Thoracic aorta (tissue), 2 donors: ENCODE data around the gene FERMT3. TPM values are rescaled to one million over a fixed set of nuclear protein-coding genes. Genes with fewer than 3 reads are reported as not detected.

Experiments used
- ATAC-seq: fragments of 150-250 bp; one replicate; pipeline ENCODE4 v1.8.0; 2017; ENCODE audit warnings: low read depth; ENCODE audit not compliant: insufficient number of reproducible peaks, low FRiP score
- DNase-seq: peaks from one replicate; pipeline ENCODE4 v3.0.0-alpha.2; 2020; ENCODE audit warnings: low spot score
- H3K27ac ChIP-seq, 2 donors: fragments of 200-600 bp; sonication (generic); 1 replicate in 1 of 2; 2 replicates in 1 of 2; pipeline ENCODE4 v1.5.1; 2016; ENCODE audit warnings: mild to moderate bottlenecking in 2 of 2, moderate library complexity in 2 of 2
- H3K27me3 ChIP-seq: fragments of 200-600 bp; sonication (generic); replicated peaks from 2 replicates; pipeline ENCODE4 v1.6.0; 2016; ENCODE audit warnings: mild to moderate bottlenecking; ENCODE audit not compliant: insufficient read depth
- H3K36me3 ChIP-seq: fragments of 200-600 bp; sonication (generic); one replicate; pipeline ENCODE4 v1.5.1; 2016
- H3K4me1 ChIP-seq, 2 donors: fragments of 200-600 bp; sonication (generic); 1 replicate in 1 of 2; 2 replicates in 1 of 2; pipeline versions ENCODE4 v1.5.1 to v1.6.0; 2016; ENCODE audit warnings: low read depth in 2 of 2, mild to moderate bottlenecking in 1 of 2; ENCODE audit not compliant: control insufficient read depth in 1 of 2
- H3K4me3 ChIP-seq: fragments of 200-600 bp; sonication (generic); 2 replicates; pipeline ENCODE4 v1.5.1; 2016; ENCODE audit warnings: mild to moderate bottlenecking
- H3K9me3 ChIP-seq: fragments of 200-600 bp; sonication (generic); 2 replicates; pipeline ENCODE4 v1.5.1; 2016
- total RNA-seq, 2 donors: library from RNA; depleted of rRNA; stranded (reverse); fragments of >200 nt; gene quantifications; one replicate each; pipeline versions ENCODE4 v1.1.0 to v1.2.3, GENCODE V29; 2016
- TF ChIP-seq, protein P1 (sequence below): fragments of 200-600 bp; sonication (generic); IDR thresholded peaks from one replicate; pipeline ENCODE4 v1.5.1; 2019; ENCODE audit warnings: antibody characterized with exemption

Gene FERMT3
- total RNA-seq, 2 donors from 2014 or later = 47.2 to 66.6 TPM

DNA sequence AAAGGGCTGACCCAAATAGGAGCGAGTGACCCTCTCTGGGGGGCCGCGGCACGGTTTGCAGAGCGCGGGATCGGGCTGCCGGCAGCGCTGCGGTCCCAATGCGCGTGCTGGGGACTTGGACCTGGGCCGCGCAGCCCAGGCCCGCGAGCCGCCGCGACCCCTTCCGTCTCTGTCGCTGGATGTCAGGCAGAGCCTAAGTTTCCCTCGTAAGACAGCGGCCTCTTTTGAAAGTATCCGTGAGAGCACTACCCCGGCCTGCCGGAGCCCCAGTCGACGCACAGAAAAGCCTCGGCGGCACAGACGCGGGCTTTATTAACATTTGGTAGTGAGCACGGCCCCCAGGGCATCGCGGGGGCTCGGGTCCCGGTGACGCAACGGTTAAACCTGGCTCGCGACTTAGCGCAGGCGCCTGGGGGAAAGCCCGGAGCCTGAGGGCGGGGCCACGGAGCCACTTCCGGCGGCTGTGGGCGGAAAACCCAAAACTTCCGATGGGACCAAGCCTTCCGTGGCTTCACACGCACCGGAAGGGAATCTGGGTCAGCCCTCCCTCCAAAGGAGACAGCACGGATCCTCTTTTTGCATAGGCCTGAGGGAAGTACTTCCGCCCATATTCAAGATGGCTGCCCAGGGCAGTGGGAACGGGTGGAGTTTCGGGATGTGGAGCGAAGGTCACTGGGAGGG lies 63.2 kb downstream of the FERMT3 start:
- TF ChIP-seq, protein P1, sequence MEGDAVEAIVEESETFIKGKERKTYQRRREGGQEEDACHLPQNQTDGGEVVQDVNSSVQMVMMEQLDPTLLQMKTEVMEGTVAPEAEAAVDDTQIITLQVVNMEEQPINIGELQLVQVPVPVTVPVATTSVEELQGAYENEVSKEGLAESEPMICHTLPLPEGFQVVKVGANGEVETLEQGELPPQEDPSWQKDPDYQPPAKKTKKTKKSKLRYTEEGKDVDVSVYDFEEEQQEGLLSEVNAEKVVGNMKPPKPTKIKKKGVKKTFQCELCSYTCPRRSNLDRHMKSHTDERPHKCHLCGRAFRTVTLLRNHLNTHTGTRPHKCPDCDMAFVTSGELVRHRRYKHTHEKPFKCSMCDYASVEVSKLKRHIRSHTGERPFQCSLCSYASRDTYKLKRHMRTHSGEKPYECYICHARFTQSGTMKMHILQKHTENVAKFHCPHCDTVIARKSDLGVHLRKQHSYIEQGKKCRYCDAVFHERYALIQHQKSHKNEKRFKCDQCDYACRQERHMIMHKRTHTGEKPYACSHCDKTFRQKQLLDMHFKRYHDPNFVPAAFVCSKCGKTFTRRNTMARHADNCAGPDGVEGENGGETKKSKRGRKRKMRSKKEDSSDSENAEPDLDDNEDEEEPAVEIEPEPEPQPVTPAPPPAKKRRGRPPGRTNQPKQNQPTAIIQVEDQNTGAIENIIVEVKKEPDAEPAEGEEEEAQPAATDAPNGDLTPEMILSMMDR = no peak
- H3K4me1 ChIP-seq = peaks cover 10 to 28% of the 10 kb centered on the region in 2 donors

More for the DNA sequence above, 63.2 kb downstream of the FERMT3 start:
- Histone ChIP-seq H3K36me3 (peaks cover 15% of the 10 kb centered on the region), H3K27me3 (no peaks in the 10 kb centered on the region), H3K27ac (peak overlapping the region; percentile 80 to 95), H3K9me3 (no peaks in the 10 kb centered on the region), H3K4me3 (peak overlapping the region; percentile 76)
- DNase-seq (peak; percentile 93), ATAC-seq (peak; percentile 92)

Other genes starting within 250 kb of the FERMT3 start
- 100 to 1,000 TPM; 178 to 469 TPM for gene COX8A, start 232.1 kb upstream of the FERMT3 start, total RNA-seq
- 10 to 100 TPM; 37.7 to 85.6 TPM for gene OTUB1, start 220.3 kb upstream of the FERMT3 start, total RNA-seq
- gene FLRT1, start 170.8 kb upstream of the FERMT3 start, total RNA-seq = under 1 TPM in 1 of 2 donors, not detected in 1; 0.41 TPM
- 10 to 100 TPM; 15.8 to 17.6 TPM for gene MACROD1, start 40.6 kb upstream of the FERMT3 start, total RNA-seq
- gene STIP1, start 20.6 kb upstream of the FERMT3 start, total RNA-seq = 10 to 100 TPM; 74.7 to 91.2 TPM
- 10 to 100 TPM; 67.2 to 95.3 TPM for gene TRPT1, start 19.5 kb downstream of the FERMT3 start, total RNA-seq
- 10 to 100 TPM; 52.3 to 61.6 TPM for gene NUDT22, start 19.6 kb downstream of the FERMT3 start, total RNA-seq
- gene DNAJC4, start 23.8 kb downstream of the FERMT3 start, total RNA-seq = 10 to 100 TPM; 13.5 to 53.2 TPM
- gene VEGFB, start 27.9 kb downstream of the FERMT3 start, total RNA-seq = 100 to 1,000 TPM in 1 of 2 donors, 10 to 100 TPM in 1; 81.8 to 107 TPM
- 10 to 100 TPM; 51.7 to 53.0 TPM for gene FKBP2, start 34.4 kb downstream of the FERMT3 start, total RNA-seq
- gene PPP1R14B, start 40.2 kb downstream of the FERMT3 start, total RNA-seq = 100 to 1,000 TPM in 1 of 2 donors, 10 to 100 TPM in 1; 75.3 to 122 TPM
- gene PLCB3, start 44.8 kb downstream of the FERMT3 start, total RNA-seq = 10 to 100 TPM; 31.5 to 39.7 TPM
- 10 to 100 TPM; 39.2 to 83.8 TPM for gene BAD, start 77.9 kb downstream of the FERMT3 start, total RNA-seq
- 10 to 100 TPM in 1 of 2 donors, 1 to 10 TPM in 1; 8.7 to 19.0 TPM for gene GPR137, start 79.1 kb downstream of the FERMT3 start, total RNA-seq
- not detected for gene KCNK4, start 84.6 kb downstream of the FERMT3 start, total RNA-seq
- not detected for gene CATSPERZ, start 93.6 kb downstream of the FERMT3 start, total RNA-seq
- 10 to 100 TPM; 33.4 to 46.0 TPM for gene ESRRA, start 98.8 kb downstream of the FERMT3 start, total RNA-seq
- 100 to 1,000 TPM; 157 to 218 TPM for gene TRMT112, start 110.8 kb downstream of the FERMT3 start, total RNA-seq
- gene PRDX5, start 111.4 kb downstream of the FERMT3 start, total RNA-seq = 100 to 1,000 TPM in 1 of 2 donors, 10 to 100 TPM in 1; 91.1 to 136 TPM
- gene CCDC88B, start 133.5 kb downstream of the FERMT3 start, total RNA-seq = 10 to 100 TPM; 10.3 to 19.0 TPM
- gene RPS6KA4, start 152.4 kb downstream of the FERMT3 start, total RNA-seq = 10 to 100 TPM; 42.5 to 50.0 TPM